Measurements from ENCODE around the gene ANKRD10. TPM values are rescaled to one million over a fixed set of nuclear protein-coding genes. Genes with fewer than 3 reads are reported as not detected.

ANKRD10 gene
- total RNA-seq, 1 experiment from 2014 or later, result 159 TPM

- no peak overlapping the region for H2BK5ac ChIP-seq (ENCODE audit: insufficient read length, low read length)
- no peaks in the 10 kb centered on the region for H3K27me3 Mint-ChIP-seq (ENCODE audit: low read depth)
- H3K4me3 Mint-ChIP-seq, result no peak overlapping the region
- H3K27me3 ChIP-seq (ENCODE audit: insufficient read depth, low read length), result no peaks in the 10 kb centered on the region
- H4K8ac ChIP-seq (replicated peaks; ENCODE audit: insufficient read length, low read depth, low read length), result no peak overlapping the region
- H3K56ac ChIP-seq (ENCODE audit: insufficient read length, low read depth, low read length), result no peak overlapping the region
- no peak overlapping the region for H4K5ac ChIP-seq (ENCODE audit: insufficient read length, low read depth, low read length)
- no peak overlapping the region for H3K4me2 ChIP-seq (ENCODE audit: insufficient read depth, insufficient read length, low read length)
- no peaks in the 10 kb centered on the region for H3K23me2 ChIP-seq (ENCODE audit: insufficient read length, low read depth, low read length, poor library complexity, severe bottlenecking)
- peaks cover 2% of the 10 kb centered on the region for H3K79me1 ChIP-seq (ENCODE audit: insufficient read depth, low read depth, low read length, poor library complexity, severe bottlenecking)
- H4K91ac ChIP-seq (ENCODE audit: insufficient read length, low read depth, low read length), result no peak overlapping the region
- no peak for TF ChIP-seq CTCF (conservative IDR thresholded peaks at IDR 0.05)
- no peaks in the 10 kb centered on the region for H3K9me3 Mint-ChIP-seq
- H3K9ac ChIP-seq (ENCODE audit: extremely low read depth, insufficient read length, low read length), result no peak overlapping the region
- H3K23ac ChIP-seq (ENCODE audit: insufficient read length, low read depth, low read length), result no peak overlapping the region
- H3K14ac ChIP-seq (ENCODE audit: insufficient read depth, low read length), result no peak overlapping the region
- no peaks in the 10 kb centered on the region for H3K79me2 ChIP-seq (ENCODE audit: insufficient read depth, low read length)
- H2BK15ac ChIP-seq (ENCODE audit: low read depth, low read length), result no peak overlapping the region
- no peak overlapping the region for H3K18ac ChIP-seq (ENCODE audit: insufficient read length, low read depth, low read length)
- no peak overlapping the region for H3T11ph ChIP-seq (ENCODE audit: low read length)
- no peaks in the 10 kb centered on the region for H4K20me1 ChIP-seq (ENCODE audit: control insufficient read depth, insufficient read depth, insufficient read length)
- H3K4me1 Mint-ChIP-seq, result peaks cover 2 to 8% of the 10 kb centered on the region in 2 experiments
- no CpG with 5 or more reads among the region's 2 CpGs for WGBS (ENCODE audit: extremely low coverage, insufficient read length, low lambda C conversion rate)
- no peak for DNase-seq
- H2BK12ac ChIP-seq (ENCODE audit: insufficient read length, low read depth, low read length), result no peak overlapping the region
- peaks cover 20 to 67% (median 52%) of the 10 kb centered on the region in 3 experiments; a peak in 6 of 7 replicates for H3K36me3 Mint-ChIP-seq (ENCODE audit: insufficient read depth in 1 of 3, low read depth in 3 of 3)
- no peak overlapping the region for H2BK120ac ChIP-seq (ENCODE audit: low read depth, low read length, poor library complexity, severe bottlenecking)
- no peaks in the 10 kb centered on the region for H3K4me1 ChIP-seq (ENCODE audit: insufficient read depth, low read length)
- H2AK5ac ChIP-seq (ENCODE audit: insufficient read length, low read length), result no peak overlapping the region
- no peak overlapping the region for H2BK20ac ChIP-seq (ENCODE audit: low read depth, low read length, poor library complexity, severe bottlenecking)
- no peak overlapping the region for H2AFZ ChIP-seq (ENCODE audit: low read length)
- H3K4ac ChIP-seq (ENCODE audit: low read depth, low read length), result no peak overlapping the region
- H3K27ac ChIP-seq (ENCODE audit: insufficient read length, low read depth, low read length), result no peak overlapping the region
- peak overlapping the region in 1 of 3 experiments; percentile 77; a peak in 2 of 7 replicates for H3K27ac Mint-ChIP-seq
- H3K9me3 ChIP-seq (ENCODE audit: control insufficient read depth, low read depth, low read length), result no peaks in the 10 kb centered on the region
These were observed 20.8 kb downstream of the ANKRD10 start for GRCh38 chr13:110894086-110894485.
